CD4-positive, alpha-beta T cell (primary cell): ENCODE measurements around the gene ZSCAN22. TPM values are rescaled to one million over a fixed set of nuclear protein-coding genes. Genes with fewer than 3 reads are reported as not detected.
"Not testable (repeated sequence)": the region's sequence is repeated elsewhere in the genome, so short reads cannot be mapped to it uniquely, and the experiment has no call there.

Experiments used
- ATAC-seq: fragments of 200-7000 bp; cut with Tn5 transposase; one replicate; pipeline ENCODE4 v1.10.0; 2022; ENCODE audit warnings: mild to moderate bottlenecking; ENCODE audit not compliant: poor library complexity
- CTCF ChIA-PET: fragments of 350-600 bp; sonication (Branson Sonifier 250); formaldehyde crosslinking; loops from one replicate; lab custom pipeline; 2021; ENCODE audit warnings: antibody characterized with exemption, inconsistent platforms; lab: Charles Lee
- POLR2A ChIA-PET: fragments of 350-600 bp; sonication (Branson Sonifier 250); formaldehyde crosslinking; loops from one replicate; lab custom pipeline; 2021; ENCODE audit warnings: antibody characterized with exemption, inconsistent platforms; lab: Charles Lee
- DNase-seq, 14 experiments: peaks; one replicate each; pipeline ENCODE4 v3.0.0-alpha.2; 2013 to 2020; ENCODE audit warnings: mixed read lengths in 2 of 14
- H3K27ac ChIP-seq, 2 donors: one replicate each; pipeline versions ENCODE4 v1.5.1 to v1.7.0; 2013; ENCODE audit warnings: low read length in 2 of 2, low read depth in 1 of 2, mild to moderate bottlenecking in 1 of 2
- H3K27me3 ChIP-seq, 2 experiments: 1 replicate in 1 of 2; 2 replicates in 1 of 2; pipeline versions ENCODE4 v1.6.1 to v1.7.0; 2013; ENCODE audit warnings: low read length in 2 of 2, control low read depth in 1 of 2, mild to moderate bottlenecking in 1 of 2, moderate library complexity in 1 of 2; ENCODE audit not compliant: insufficient read depth in 2 of 2, control insufficient read depth in 1 of 2
- H3K36me3 ChIP-seq: one replicate; pipeline ENCODE4 v1.6.1; 2013; ENCODE audit warnings: low read length, control low read depth; ENCODE audit not compliant: insufficient read depth
- H3K4me1 ChIP-seq: one replicate; pipeline ENCODE4 v1.6.1; 2013; ENCODE audit warnings: low read length, control low read depth; ENCODE audit not compliant: insufficient read depth
- H3K4me3 ChIP-seq: one replicate; pipeline ENCODE4 v1.5.1; 2013; ENCODE audit warnings: mild to moderate bottlenecking, low read length, moderate library complexity
- H3K9me3 ChIP-seq, 2 experiments: 1 replicate in 1 of 2; 2 replicates in 1 of 2; pipeline versions ENCODE4 v1.6.1 to v1.7.0; 2013; ENCODE audit warnings: low read length in 2 of 2, mild to moderate bottlenecking in 2 of 2, control low read depth in 1 of 2, moderate library complexity in 1 of 2; ENCODE audit not compliant: control insufficient read depth in 1 of 2, insufficient read depth in 1 of 2
- H3K27ac Mint-ChIP-seq: one replicate; pipeline ENCODE4 v1.8.0; 2020; ENCODE audit warnings: mixed read lengths
- H3K27me3 Mint-ChIP-seq: one replicate; pipeline ENCODE4 v1.8.0; 2021; ENCODE audit warnings: mixed read lengths
- H3K36me3 Mint-ChIP-seq: one replicate; pipeline ENCODE4 v1.8.0; 2021; ENCODE audit warnings: low read depth, mixed read lengths
- H3K4me1 Mint-ChIP-seq: one replicate; pipeline ENCODE4 v1.8.0; 2021; ENCODE audit warnings: low read depth, mixed read lengths
- H3K4me3 Mint-ChIP-seq: one replicate; pipeline ENCODE4 v1.8.0; 2020; ENCODE audit warnings: mild to moderate bottlenecking, mixed read lengths
- H3K9me3 Mint-ChIP-seq: one replicate; pipeline ENCODE4 v1.8.0; 2020; ENCODE audit warnings: mixed read lengths
- intact Hi-C, 2 experiments: fragments of 100-400 bp; cut with DNase I in 1 of 2; cut with micrococcal nuclease in 1 of 2; formaldehyde crosslinking; loops; one replicate each; pipeline versions ENCODE4 v1.15.1 to v1.9.0; 2023 to 2025; cut with DNase I, micrococcal nuclease
- total RNA-seq, 174 experiments: library from RNA in 2 of 174; stranded (reverse) in 2 of 174; gene quantifications; one replicate each; pipeline ENCODE4 v1.2.3 and lab custom pipeline; 2021 to 2026
- TF ChIP-seq, protein P1 (sequence below): fragments of 200-600 bp; IDR thresholded peaks from one replicate; pipeline ENCODE4 v1.8.0; 2022; ENCODE audit warnings: antibody characterized with exemption, mild to moderate bottlenecking

The ZSCAN22 gene
- total RNA-seq, 2 experiments from 2014 or later, result 0.77 to 0.81 TPM

DNA sequence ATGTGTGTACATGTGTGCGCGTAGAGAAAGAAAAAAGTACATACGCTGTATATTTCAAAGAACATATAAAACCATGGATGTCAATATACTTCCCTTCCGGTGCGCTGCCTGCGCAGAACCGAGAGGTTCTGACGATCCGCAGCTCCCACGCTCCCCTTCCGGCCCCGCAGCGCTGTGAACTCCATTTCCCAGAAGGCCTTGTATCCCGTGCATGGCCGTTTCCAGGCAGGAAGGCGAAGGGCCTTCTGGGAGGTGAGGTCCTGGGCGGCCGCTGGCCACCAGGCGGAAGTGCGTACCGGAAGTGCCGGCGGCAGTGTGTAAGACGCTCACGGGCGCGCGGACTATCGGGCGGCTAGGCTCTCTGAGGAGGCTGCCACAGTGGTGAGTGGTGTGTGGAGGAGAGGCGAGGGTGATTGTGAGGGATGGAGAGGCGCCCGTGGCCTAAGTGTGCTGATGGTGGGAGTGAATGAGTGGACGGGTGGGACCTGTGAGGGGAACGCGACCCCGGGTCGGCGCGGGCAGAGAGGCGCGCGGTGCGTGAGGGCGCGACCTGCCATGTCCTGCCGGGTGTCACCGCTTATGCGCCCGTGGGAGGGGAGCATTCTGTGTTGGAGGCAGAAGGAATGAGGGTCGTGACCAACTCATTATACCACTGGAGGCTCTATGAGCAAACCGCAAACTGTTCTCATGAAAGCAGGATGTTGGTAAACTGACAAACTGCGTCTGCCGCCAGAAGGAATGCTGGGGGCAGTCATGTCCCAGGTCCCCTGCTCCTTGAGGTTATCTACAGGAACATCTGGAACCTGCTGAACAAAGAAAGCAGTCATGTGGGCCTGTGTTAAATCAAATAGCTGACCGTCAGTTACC, 21.5 kb upstream of the ZSCAN22 start, which contains the start of gene ERVK3-1:
Gene ERVK3-1, plus strand, starts transcription at position 313 of the 867 bp plus-strand sequence. CDS start 6,792 bp downstream, outside the sequence.
- Histone ChIP-seq H3K27ac (peak within 1 kb of the TSS; percentile 93 to 97), H3K36me3 (peaks cover 41% of the 10 kb centered on the region), H3K9me3 (no peaks in the 10 kb centered on the region), H3K4me1 (peaks cover 21% of the 10 kb centered on the region), H3K4me3 (peak within 1 kb of the TSS; percentile 96), H3K27me3 (no peaks in the 10 kb centered on the region)
- Mint-ChIP-seq H3K27ac (peak within 1 kb of the TSS; percentile 95), H3K4me3 (peak within 1 kb of the TSS; percentile 95), H3K36me3 (peaks cover 91% of the 10 kb centered on the region), H3K27me3 (no peaks in the 10 kb centered on the region), H3K9me3 (no peaks in the 10 kb centered on the region), H3K4me1 (peaks cover 52% of the 10 kb centered on the region)
- ATAC-seq (peak; percentile 96), DNase-seq (peak; percentile 84 to 99 (median 92))
- ChIA-PET CTCF (interaction anchor here (1.2 kb wide), 1 partner anchor 69 kb away, joined by 3 read pairs; no protein-coding TSS in a partner anchor), POLR2A (interaction anchor here (0.6 to 3.3 kb wide), 17 partner anchors 12 to 1114 kb away, joined by 3 to 31 read pairs (median 4); partner anchors contain the start of genes ZNF132, ZNF264, ZNF274 and ZNF497)
- TF ChIP-seq, protein P1, sequence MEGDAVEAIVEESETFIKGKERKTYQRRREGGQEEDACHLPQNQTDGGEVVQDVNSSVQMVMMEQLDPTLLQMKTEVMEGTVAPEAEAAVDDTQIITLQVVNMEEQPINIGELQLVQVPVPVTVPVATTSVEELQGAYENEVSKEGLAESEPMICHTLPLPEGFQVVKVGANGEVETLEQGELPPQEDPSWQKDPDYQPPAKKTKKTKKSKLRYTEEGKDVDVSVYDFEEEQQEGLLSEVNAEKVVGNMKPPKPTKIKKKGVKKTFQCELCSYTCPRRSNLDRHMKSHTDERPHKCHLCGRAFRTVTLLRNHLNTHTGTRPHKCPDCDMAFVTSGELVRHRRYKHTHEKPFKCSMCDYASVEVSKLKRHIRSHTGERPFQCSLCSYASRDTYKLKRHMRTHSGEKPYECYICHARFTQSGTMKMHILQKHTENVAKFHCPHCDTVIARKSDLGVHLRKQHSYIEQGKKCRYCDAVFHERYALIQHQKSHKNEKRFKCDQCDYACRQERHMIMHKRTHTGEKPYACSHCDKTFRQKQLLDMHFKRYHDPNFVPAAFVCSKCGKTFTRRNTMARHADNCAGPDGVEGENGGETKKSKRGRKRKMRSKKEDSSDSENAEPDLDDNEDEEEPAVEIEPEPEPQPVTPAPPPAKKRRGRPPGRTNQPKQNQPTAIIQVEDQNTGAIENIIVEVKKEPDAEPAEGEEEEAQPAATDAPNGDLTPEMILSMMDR, result no peak
- intact Hi-C loops, result loop anchor here (1.0 to 5.0 kb wide), 10 partner anchors 21 to 212 kb away; partner anchors contain the start of genes ZNF497 (in 2 of the 2), ZNF8 (in 2 of the 2), RPS5 (in 1 of the 2) and ZBTB45 (in 1 of the 2)

GRCh38 chr19:58305932-58306323, 20.9 kb upstream of the ZSCAN22 start:
- TF ChIP-seq, protein P1, result no peak
- no peak for ATAC-seq

GRCh38 chr19:58307736-58308135, 19.1 kb upstream of the ZSCAN22 start:
- DNase-seq (no peak), ATAC-seq (no peak)
- Mint-ChIP-seq H3K27me3 (no peaks in the 10 kb centered on the region), H3K27ac (no peak overlapping the region), H3K4me3 (peak overlapping the region; percentile 62), H3K9me3 (no peaks in the 10 kb centered on the region), H3K4me1 (peaks cover 58% of the 10 kb centered on the region), H3K36me3 (peaks cover 92% of the 10 kb centered on the region)
- ChIA-PET CTCF (no interaction called here), POLR2A (interaction anchor here (1.2 to 1.7 kb wide), 3 partner anchors 29 to 124 kb away, joined by 3 to 5 read pairs (median 4); partner anchors contain the start of genes ZNF274 and ZNF8)
- intact Hi-C loops, result loop anchor here in 1 of 2 experiments (2.0 to 5.0 kb wide), 3 partner anchors 125 to 210 kb away; partner anchors contain the start of genes ZBTB45, ZNF274 and ZNF324B
- TF ChIP-seq, protein P1, result no peak
- H3K4me1 ChIP-seq, result peaks cover 21% of the 10 kb centered on the region
- H3K27me3 ChIP-seq, result no peaks in the 10 kb centered on the region
- H3K36me3 ChIP-seq, result peaks cover 54% of the 10 kb centered on the region
- H3K9me3 ChIP-seq, result no peaks in the 10 kb centered on the region
- no peak overlapping the region for H3K4me3 ChIP-seq
- no peak overlapping the region for H3K27ac ChIP-seq

More at GRCh38 chr19:58305932-58306323, 20.9 kb upstream of the ZSCAN22 start:
- ChIA-PET CTCF (interaction anchor here (1.2 kb wide), 1 partner anchor 70 kb away, joined by 3 read pairs; no protein-coding TSS in a partner anchor), POLR2A (interaction anchor here (0.6 to 3.3 kb wide), 6 partner anchors 21 to 200 kb away, joined by 3 to 31 read pairs (median 8); partner anchors contain the start of genes ZNF274, ZNF584, ZNF8 and ZSCAN22)
- H3K27me3 ChIP-seq, result no peaks in the 10 kb centered on the region
- intact Hi-C loops, result loop anchor here (1.0 to 5.0 kb wide), 10 partner anchors 20 to 211 kb away; partner anchors contain the start of genes ZNF274 (in 2 of the 2), ZNF497 (in 2 of the 2), ZNF8 (in 2 of the 2) and RPS5 (in 1 of the 2)
- Mint-ChIP-seq H3K4me3 (peak overlapping the region; percentile 95), H3K27me3 (no peaks in the 10 kb centered on the region), H3K4me1 (peaks cover 55% of the 10 kb centered on the region), H3K9me3 (no peaks in the 10 kb centered on the region), H3K27ac (peak overlapping the region; percentile 95), H3K36me3 (peaks cover 89% of the 10 kb centered on the region)
- H3K27ac ChIP-seq, result peak overlapping the region; percentile 93 to 97
- H3K36me3 ChIP-seq, result peaks cover 40% of the 10 kb centered on the region
- peak overlapping the region; percentile 96 for H3K4me3 ChIP-seq
- DNase-seq, result peak in 3 of 14 experiments; percentile 22 to 32 (median 26)
- H3K9me3 ChIP-seq, result no peaks in the 10 kb centered on the region
- H3K4me1 ChIP-seq, result peaks cover 21% of the 10 kb centered on the region

DNA sequence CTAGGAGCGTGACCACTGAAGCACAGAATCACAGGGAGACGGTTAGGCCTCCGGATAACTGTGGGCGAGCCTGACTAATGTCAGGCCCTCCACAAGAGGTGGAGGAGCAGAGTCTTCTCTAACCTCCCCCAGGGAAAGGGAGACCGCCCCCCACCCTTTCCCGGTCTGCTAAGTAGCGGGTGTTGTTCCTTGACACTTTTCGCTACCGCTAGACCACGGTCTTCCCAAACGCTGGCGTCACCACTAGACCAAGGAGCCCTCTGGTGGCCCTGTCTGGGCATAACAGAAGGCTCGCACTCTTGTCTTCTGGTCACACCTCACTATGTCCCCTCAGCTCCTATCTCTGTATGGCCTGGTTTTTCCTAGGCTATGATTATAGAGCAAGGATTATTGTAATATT, 16.1 kb upstream of the ZSCAN22 start:
- H3K9me3 Mint-ChIP-seq, H3K27me3 ChIP-seq, H3K4me3 ChIP-seq, intact Hi-C loops, H3K27me3 Mint-ChIP-seq, H3K9me3 ChIP-seq, CTCF ChIA-PET, H3K27ac ChIP-seq, ATAC-seq, H3K4me3 Mint-ChIP-seq, H3K27ac Mint-ChIP-seq, POLR2A ChIA-PET: not testable (repeated sequence)
- peaks cover 14% of the 10 kb centered on the region for H3K4me1 ChIP-seq
- Mint-ChIP-seq H3K36me3 (peaks cover 98% of the 10 kb centered on the region), H3K4me1 (peaks cover 46% of the 10 kb centered on the region)
- H3K36me3 ChIP-seq, result peaks cover 80% of the 10 kb centered on the region
- DNase-seq, result peak in 3 of 14 experiments; percentile 6 to 31 (median 7)
